HG02970 (cell line): ENCODE measurements around the gene AMBRA1.

ENCODE experiments used
- ATAC-seq: cut with Tn5 transposase; IDR thresholded peaks from one replicate; pipeline ENCODE4 v1.9.1; 2021; ENCODE audit warnings: mild to moderate bottlenecking, moderate library complexity, moderate number of reproducible peaks; ENCODE audit not compliant: unreplicated experiment, low FRiP score

The AMBRA1 gene

GRCh38 chr11:46408407-46408986, 185.3 kb downstream of the AMBRA1 start:
- no peak for ATAC-seq

GRCh38 chr11:46407635-46408034, 186.2 kb downstream of the AMBRA1 start:
- ATAC-seq, result no peak

GRCh38 chr11:46404476-46405017, 189.3 kb downstream of the AMBRA1 start:
- no peak for ATAC-seq

- no peak for ATAC-seq
Observed at GRCh38 chr11:46402957-46403902, 190.6 kb downstream of the AMBRA1 start.

GRCh38 chr11:46397526-46397925, 196.3 kb downstream of the AMBRA1 start:
- ATAC-seq, result no peak

- ATAC-seq, result no peak
Observed at GRCh38 chr11:46393759-46394158, 200.1 kb downstream of the AMBRA1 start.

GRCh38 chr11:46393231-46393616, 200.6 kb downstream of the AMBRA1 start:
- ATAC-seq, result no peak

- no peak for ATAC-seq
Observed at GRCh38 chr11:46392421-46393230, 201.2 kb downstream of the AMBRA1 start.

- no peak for ATAC-seq
Observed at GRCh38 chr11:46391578-46392420, 202.0 kb downstream of the AMBRA1 start, which contains the start of gene CHRM4. CHRM4 (minus strand) TSS chr11:46391776; CDS start chr11:46386557, 5,219 bp downstream.

- no peak for ATAC-seq
Observed at GRCh38 chr11:46391186-46391577, 202.6 kb downstream of the AMBRA1 start.

GRCh38 chr11:46390331-46391171, 203.3 kb downstream of the AMBRA1 start:
- ATAC-seq, result no peak

GRCh38 chr11:46389450-46390330, 204.1 kb downstream of the AMBRA1 start:
- peak; percentile 47 for ATAC-seq

- ATAC-seq, result no peak
Observed at GRCh38 chr11:46388619-46389449, 205.0 kb downstream of the AMBRA1 start.

- ATAC-seq, result no peak
Observed at GRCh38 chr11:46387919-46388618, 205.8 kb downstream of the AMBRA1 start.

GRCh38 chr11:46387456-46387855, 206.4 kb downstream of the AMBRA1 start:
- no peak for ATAC-seq

- no peak for ATAC-seq
Observed at GRCh38 chr11:46386674-46387073, 207.1 kb downstream of the AMBRA1 start.
